Small intestine (tissue), 7 donors: ENCODE data around the gene ZNF580. TPM values are rescaled to one million over a fixed set of nuclear protein-coding genes. Genes with fewer than 3 reads are reported as not detected.

Experiments
- DNase-seq, 2 donors: peaks; one replicate each; pipeline versions ENCODE4 v3.0.0 to v3.0.0-alpha.2; 2013
- FAIRE-seq: peaks from 2 replicates; lab custom pipeline; 2012; peaks lifted over from hg19 to GRCh38; lab: Jason Lieb, UNC
- H3K27ac ChIP-seq, 3 donors: one replicate each; pipeline ENCODE4 v1.5.1; 2013; ENCODE audit warnings: low read length in 2 of 3, mild to moderate bottlenecking in 2 of 3, control low read depth in 1 of 3, inconsistent platforms in 1 of 3, low read depth in 1 of 3, moderate library complexity in 1 of 3
- H3K27me3 ChIP-seq, 3 donors: one replicate each; pipeline ENCODE4 v1.6.1; 2013; ENCODE audit warnings: low read length in 3 of 3, inconsistent platforms in 1 of 3; ENCODE audit not compliant: control insufficient read depth in 3 of 3, insufficient read depth in 3 of 3
- H3K36me3 ChIP-seq, 3 donors: one replicate each; pipeline ENCODE4 v1.6.1; 2013; ENCODE audit warnings: low read length in 3 of 3, inconsistent platforms in 1 of 3, low read depth in 1 of 3, mild to moderate bottlenecking in 1 of 3, moderate library complexity in 1 of 3; ENCODE audit not compliant: control insufficient read depth in 3 of 3, insufficient read depth in 2 of 3
- H3K4me1 ChIP-seq, 3 donors: one replicate each; pipeline ENCODE4 v1.6.1; 2013; ENCODE audit warnings: low read length in 2 of 3, inconsistent platforms in 1 of 3, low read depth in 1 of 3, mild to moderate bottlenecking in 1 of 3, moderate library complexity in 1 of 3; ENCODE audit not compliant: control insufficient read depth in 3 of 3, insufficient read depth in 2 of 3
- H3K4me3 ChIP-seq, 3 donors: one replicate each; pipeline ENCODE4 v1.5.1; 2013; ENCODE audit warnings: low read length in 3 of 3, control low read depth in 1 of 3, inconsistent platforms in 1 of 3, low read depth in 1 of 3, mild to moderate bottlenecking in 1 of 3, moderate library complexity in 1 of 3
- H3K9me3 ChIP-seq, 2 donors: one replicate each; pipeline ENCODE4 v1.6.1; 2013; ENCODE audit warnings: low read depth in 1 of 2, low read length in 1 of 2; ENCODE audit not compliant: control insufficient read depth in 2 of 2, insufficient read depth in 1 of 2
- WGBS, 3 donors: extraction: QIAGEN DNeasy Blood & Tissue Kit; methylation state at CpG; one replicate each; pipeline ENCODE4 v1.1.7; 2013; 5-methylcytosine and 5-hydroxymethylcytosine counted together
- polyA plus RNA-seq, 4 donors: library from polyadenylated mRNA; stranded (reverse) in 3 of 4; unstranded in 1 of 4; fragments of 200-250 nt in 3 of 4; fragments of 120-200 nt in 1 of 4; gene quantifications; one replicate each; pipeline versions ENCODE4 v1.2.1 to v1.2.3, GENCODE V29; 2013
- donor health status: healthy with polysubstance abuse.
- donor health status: control.
- donor health status: control.
- donor health status: Bipolar disorder and iron deficiency.
- donor health status: healthy.

The ZNF580 gene
- polyA plus RNA-seq, 4 donors, result 8.3 to 28.5 (median 16.6) TPM

DNA sequence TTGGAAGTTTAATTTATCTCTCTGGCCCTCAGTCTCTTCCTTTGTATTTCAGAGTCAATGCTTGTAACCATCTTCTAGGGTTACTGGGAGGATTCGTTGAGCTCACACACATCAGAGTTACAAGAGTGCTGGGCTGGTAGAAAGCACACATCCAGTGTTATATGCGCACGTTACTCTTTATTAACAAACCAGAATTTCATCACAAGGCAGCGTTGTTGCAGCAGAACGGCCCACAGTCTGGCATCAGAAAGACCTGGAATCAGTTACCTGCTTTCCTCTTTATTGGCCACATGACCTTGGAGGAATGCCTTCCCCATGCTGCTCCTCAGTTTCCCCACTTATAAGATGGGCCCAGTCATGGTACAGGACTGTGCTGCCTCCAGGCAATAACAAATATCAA is 31.5 kb upstream of the ZNF580 start:
- FAIRE-seq, result no peak
- Histone ChIP-seq H3K36me3 (peaks cover 0 to 44% (median 2%) of the 10 kb centered on the region in 3 donors), H3K27ac (no peak overlapping the region), H3K27me3 (no peaks in the 10 kb centered on the region), H3K9me3 (no peaks in the 10 kb centered on the region), H3K4me1 (peaks cover 0 to 10% (median 0%) of the 10 kb centered on the region in 3 donors), H3K4me3 (no peak overlapping the region)
- DNase-seq, result no peak
- WGBS, 3 donors, result 92 to 96% (median 95%) methylated on average over 5 of the region's 5 CpGs

DNA sequence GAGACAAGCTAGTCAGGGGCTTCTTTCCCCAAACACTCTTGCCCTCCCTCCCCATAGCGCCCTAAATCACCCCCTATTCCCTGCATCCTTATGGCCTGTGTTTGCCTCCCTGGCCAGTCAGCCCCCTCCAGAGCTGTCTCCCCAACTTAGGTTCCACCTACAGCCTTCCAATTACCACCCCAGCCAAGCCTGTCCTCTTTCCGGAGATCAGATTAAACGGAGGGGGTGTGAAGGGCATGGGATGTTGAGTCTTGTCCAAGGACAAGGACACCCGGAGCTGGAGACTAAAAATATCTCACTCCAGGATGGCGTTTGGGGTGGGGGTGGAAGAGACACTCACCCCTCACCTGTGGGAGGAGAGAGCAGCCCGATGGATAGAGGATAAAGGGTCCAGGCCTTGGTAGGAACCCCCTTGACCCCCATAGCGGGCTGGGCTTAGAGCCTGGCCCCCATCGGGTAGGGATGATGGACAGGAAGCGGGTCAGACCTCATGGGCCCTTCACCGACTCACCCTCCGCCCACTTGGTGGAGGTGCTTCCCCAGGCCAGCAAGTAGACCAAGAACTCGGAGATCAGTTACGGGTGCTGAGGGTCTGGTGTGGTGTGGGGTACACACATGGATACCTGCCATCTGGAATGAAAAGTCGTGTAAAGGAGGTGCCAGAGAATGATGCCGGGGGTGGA is 29.4 kb upstream of the ZNF580 start:
- Histone ChIP-seq H3K36me3 (peaks cover 2 to 56% (median 9%) of the 10 kb centered on the region in 3 donors), H3K4me3 (no peak overlapping the region), H3K27ac (no peak overlapping the region), H3K27me3 (no peaks in the 10 kb centered on the region), H3K9me3 (no peaks in the 10 kb centered on the region), H3K4me1 (peaks cover 0 to 6% (median 0%) of the 10 kb centered on the region in 3 donors)
- DNase-seq (no peak), FAIRE-seq (no peak)
- whole genome bisulfite sequencing, 3 donors, result 77 to 82% (median 81%) methylated on average over 15 of the region's 15 CpGs

DNA sequence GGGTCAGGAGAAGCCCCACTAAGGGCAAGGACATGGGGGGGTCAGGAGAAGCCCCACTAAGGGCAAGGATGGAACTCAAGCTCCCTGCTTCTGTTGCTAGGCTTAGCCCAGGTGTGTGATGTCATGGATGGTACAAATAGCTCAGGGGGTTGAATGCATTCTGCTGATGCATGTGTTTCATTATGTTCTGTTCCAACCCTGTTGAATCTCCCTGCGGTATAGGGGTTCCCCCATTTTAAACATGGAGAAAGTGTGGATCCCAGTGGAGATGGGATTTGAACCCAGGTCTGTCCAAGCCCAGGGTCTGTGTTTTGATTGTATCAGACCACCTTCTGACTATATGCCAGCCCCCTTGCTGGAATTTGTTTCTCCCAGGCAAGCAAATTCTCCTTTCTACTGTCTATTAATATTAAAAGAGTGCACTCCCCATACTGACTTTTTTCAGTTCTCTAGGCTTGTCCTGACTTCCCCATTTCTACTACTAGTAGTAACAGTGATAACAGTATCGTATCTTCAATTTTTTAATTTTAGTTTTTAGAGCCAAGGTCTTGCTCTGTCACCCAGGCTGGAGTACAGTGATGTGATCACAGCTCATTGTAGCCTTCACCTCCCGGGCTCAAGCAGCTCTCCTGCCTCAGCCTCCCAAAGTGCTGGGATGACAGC is 28.7 kb upstream of the ZNF580 start:
- Histone ChIP-seq H3K36me3 (peaks cover 3 to 58% (median 11%) of the 10 kb centered on the region in 3 donors), H3K9me3 (no peaks in the 10 kb centered on the region), H3K27ac (no peak overlapping the region), H3K4me3 (no peak overlapping the region), H3K27me3 (no peaks in the 10 kb centered on the region), H3K4me1 (no peaks in the 10 kb centered on the region)
- 83 to 93% (median 84%) methylated on average over 3 of the region's 3 CpGs for WGBS, 3 donors
- DNase-seq, result no peak
- FAIRE-seq, result no peak

DNA sequence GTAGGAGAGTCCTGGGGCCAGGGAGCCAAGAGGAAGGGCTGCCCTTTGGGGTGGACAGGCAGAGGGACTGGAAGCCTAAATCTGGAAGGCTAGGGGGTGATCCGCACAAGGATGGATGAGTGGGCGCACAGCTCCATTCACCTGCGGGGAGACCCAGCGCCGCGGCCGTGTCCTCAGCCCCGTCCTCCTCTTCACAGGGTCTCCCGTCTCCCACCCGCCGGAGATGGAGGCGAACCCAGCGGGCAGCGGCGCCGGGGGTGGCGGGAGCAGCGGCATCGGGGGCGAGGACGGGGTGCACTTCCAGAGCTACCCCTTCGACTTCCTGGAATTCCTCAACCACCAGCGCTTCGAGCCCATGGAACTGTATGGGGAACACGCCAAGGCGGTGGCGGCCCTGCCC is 27.4 kb upstream of the ZNF580 start:
- FAIRE-seq (no peak), DNase-seq (no peak)
- Histone ChIP-seq H3K9me3 (no peaks in the 10 kb centered on the region), H3K4me3 (no peak overlapping the region), H3K27me3 (no peaks in the 10 kb centered on the region), H3K4me1 (no peaks in the 10 kb centered on the region), H3K36me3 (peaks cover 3 to 59% (median 11%) of the 10 kb centered on the region in 3 donors), H3K27ac (no peak overlapping the region)
- 94 to 97% (median 95%) methylated on average over 22 to 27 of the region's 27 CpGs for WGBS, 3 donors

DNA sequence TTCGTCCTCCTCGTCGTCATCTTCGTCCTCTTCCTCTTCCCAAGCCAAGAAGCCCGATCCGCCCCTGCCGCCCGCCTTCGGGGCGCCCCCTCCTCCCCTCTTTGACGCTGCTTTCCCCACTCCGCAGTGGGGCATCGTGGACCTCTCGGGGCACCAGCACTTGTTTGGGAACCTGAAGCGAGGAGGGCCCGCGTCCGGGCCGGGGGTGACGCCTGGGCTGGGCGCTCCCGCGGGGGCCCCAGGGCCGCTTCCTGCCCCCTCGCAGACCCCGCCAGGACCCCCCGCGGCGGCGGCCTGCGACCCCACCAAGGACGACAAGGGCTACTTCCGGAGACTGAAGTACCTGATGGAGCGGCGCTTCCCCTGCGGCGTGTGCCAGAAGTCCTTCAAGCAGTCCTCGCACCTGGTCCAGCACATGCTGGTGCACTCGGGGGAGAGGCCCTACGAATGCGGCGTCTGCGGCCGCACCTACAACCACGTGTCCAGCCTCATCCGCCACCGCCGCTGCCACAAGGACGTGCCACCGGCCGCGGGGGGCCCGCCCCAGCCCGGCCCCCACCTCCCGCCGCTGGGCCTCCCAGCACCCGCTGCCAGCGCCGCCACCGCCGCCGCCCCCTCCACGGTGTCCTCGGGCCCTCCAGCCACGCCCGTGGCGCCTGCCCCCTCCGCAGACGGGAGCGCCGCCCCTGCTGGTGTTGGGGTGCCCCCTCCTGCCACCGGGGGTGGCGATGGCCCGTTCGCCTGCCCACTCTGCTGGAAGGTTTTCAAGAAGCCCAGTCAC is 26.7 kb upstream of the ZNF580 start:
- Histone ChIP-seq H3K9me3 (no peaks in the 10 kb centered on the region), H3K4me3 (no peak overlapping the region), H3K4me1 (no peaks in the 10 kb centered on the region), H3K36me3 (peaks cover 3 to 56% (median 11%) of the 10 kb centered on the region in 3 donors), H3K27me3 (no peaks in the 10 kb centered on the region), H3K27ac (no peak overlapping the region)
- no peak for DNase-seq
- 95 to 96% (median 96%) methylated on average over 50 to 75 of the region's 75 CpGs for whole genome bisulfite sequencing, 3 donors
- FAIRE-seq, result no peak

DNA sequence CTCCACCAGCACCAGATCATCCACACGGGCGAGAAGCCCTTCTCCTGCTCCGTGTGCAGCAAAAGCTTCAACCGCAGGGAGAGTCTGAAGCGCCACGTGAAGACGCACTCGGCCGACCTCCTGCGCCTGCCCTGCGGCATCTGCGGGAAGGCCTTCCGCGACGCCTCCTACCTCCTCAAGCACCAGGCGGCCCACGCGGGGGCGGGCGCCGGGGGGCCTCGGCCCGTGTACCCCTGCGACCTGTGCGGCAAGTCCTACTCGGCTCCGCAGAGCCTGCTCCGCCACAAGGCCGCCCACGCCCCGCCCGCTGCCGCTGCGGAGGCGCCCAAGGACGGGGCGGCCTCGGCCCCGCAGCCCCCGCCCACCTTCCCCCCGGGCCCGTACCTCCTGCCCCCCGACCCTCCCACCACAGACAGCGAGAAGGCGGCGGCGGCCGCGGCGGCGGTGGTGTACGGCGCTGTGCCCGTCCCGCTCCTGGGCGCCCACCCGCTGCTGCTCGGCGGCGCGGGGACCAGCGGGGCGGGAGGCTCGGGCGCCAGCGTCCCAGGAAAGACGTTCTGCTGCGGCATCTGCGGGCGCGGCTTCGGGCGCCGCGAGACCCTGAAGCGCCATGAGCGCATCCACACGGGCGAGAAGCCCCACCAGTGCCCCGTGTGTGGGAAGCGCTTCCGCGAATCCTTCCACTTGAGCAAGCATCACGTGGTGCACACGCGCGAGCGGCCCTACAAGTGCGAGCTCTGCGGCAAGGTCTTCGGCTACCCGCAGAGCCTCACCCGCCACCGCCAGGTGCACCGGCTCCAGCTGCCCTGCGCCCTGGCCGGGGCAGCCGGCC is 25.9 kb upstream of the ZNF580 start:
- Histone ChIP-seq H3K27me3 (no peaks in the 10 kb centered on the region), H3K9me3 (no peaks in the 10 kb centered on the region), H3K4me1 (no peaks in the 10 kb centered on the region), H3K4me3 (no peak overlapping the region), H3K27ac (no peak overlapping the region), H3K36me3 (peaks cover 3 to 54% (median 11%) of the 10 kb centered on the region in 3 donors)
- FAIRE-seq (no peak), DNase-seq (no peak)
- WGBS, 3 donors, result 97 to 98% (median 98%) methylated on average over 72 to 98 of the region's 98 CpGs

DNA sequence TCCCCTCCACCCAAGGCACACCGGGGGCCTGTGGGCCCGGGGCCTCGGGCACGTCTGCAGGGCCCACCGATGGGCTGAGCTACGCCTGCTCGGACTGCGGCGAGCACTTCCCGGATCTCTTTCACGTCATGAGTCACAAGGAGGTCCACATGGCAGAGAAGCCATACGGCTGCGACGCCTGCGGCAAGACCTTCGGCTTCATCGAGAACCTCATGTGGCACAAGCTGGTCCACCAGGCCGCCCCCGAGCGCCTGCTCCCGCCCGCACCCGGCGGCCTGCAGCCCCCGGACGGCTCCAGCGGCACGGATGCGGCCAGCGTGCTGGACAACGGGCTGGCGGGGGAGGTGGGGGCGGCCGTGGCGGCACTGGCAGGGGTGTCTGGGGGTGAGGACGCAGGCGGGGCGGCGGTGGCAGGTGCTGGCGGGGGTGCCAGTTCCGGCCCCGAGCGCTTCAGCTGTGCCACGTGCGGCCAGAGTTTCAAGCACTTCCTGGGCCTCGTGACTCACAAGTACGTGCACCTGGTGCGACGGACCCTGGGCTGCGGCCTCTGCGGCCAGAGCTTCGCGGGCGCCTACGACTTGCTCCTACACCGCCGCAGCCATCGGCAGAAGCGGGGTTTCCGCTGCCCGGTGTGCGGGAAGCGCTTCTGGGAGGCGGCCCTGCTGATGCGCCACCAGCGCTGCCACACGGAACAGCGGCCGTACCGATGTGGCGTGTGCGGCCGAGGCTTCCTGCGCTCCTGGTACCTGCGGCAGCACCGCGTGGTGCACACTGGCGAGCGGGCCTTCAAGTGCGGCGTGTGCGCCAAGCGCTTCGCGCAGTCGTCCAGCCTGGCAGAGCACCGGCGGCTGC is 25.0 kb upstream of the ZNF580 start:
- DNase-seq, result no peak
- WGBS, 3 donors, result 97 to 98% (median 98%) methylated on average over 74 to 88 of the region's 88 CpGs
- no peak for FAIRE-seq

More for the DNA sequence above, 25.0 kb upstream of the ZNF580 start:
- H3K4me3 ChIP-seq, result no peak overlapping the region
- H3K27me3 ChIP-seq, result no peaks in the 10 kb centered on the region
- H3K9me3 ChIP-seq, result no peaks in the 10 kb centered on the region
- H3K27ac ChIP-seq, result no peak overlapping the region
- peaks cover 3 to 54% (median 11%) of the 10 kb centered on the region in 3 donors for H3K36me3 ChIP-seq
- no peaks in the 10 kb centered on the region for H3K4me1 ChIP-seq
